ENCODE results near the gene LCA5.
"Not testable (repeated sequence)": the region's sequence is repeated elsewhere in the genome, so short reads cannot be mapped to it uniquely, and the experiment has no call there.

LCA5 gene

GRCh38 chr6:79467716-79468115 is 69.5 kb downstream of the LCA5 start:
- no peak for DNase-seq (ENCODE audit: low read depth, low spot score)

DNA sequence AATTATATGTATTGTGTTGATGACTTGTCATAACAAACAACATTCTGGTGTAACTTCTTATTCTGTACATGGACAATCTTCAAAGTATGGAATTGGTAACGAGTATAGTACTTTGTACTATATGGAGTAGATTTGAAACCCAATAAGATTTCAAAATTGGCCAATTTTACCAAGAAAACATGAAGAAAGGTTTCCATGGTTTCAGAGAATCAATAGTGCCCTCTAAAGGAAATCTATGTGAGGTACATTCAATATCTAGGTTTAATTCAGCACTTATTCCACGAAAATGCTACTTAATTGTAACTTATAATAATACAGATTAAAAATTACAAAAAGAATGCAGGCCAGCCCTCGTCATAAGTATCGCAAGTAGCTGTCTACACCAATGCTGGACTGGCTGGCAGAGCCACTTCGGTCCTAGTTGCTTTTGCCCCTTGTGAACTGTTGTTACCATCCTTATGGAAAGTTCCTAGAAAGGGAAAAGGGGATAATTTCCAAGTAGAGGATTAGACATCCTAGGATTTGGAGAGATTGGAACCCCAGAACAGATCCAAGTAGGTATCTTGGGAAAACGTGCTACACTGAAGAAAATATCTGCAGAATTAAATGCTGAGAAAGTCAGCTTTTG is 70.9 kb downstream of the LCA5 start:
- no peak for DNase-seq (ENCODE audit: low read depth, low spot score)

GRCh38 chr6:79465381-79465780 is 71.8 kb downstream of the LCA5 start:
- DNase-seq (ENCODE audit: low read depth, low spot score) = no peak

DNA sequence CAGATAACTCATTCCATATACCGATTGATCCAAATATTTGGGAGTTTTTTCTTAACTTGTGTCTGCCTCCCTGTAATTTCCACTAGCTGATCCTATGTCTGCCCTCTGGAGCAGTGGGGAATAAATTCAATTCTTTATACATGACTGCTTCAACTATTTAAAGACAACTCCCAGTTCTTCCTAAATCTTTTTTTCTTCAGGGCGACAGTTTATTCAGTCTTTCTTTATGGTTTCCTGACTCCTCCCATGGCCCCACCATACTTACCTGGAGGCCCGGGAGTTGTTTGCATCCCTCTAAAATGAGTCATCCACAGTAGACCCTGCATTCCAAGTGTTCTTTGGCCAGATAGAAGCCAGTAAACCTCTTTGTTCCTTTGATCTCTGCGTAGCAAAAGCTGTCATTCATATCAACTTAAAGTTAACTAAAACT is 73.6 kb downstream of the LCA5 start:
- DNase-seq (ENCODE audit: low read depth, low spot score) = no peak

- DNase-seq (ENCODE audit: low read depth, low spot score) = no peak
These were observed 76.0 kb downstream of the LCA5 start for GRCh38 chr6:79461205-79461604.

DNA sequence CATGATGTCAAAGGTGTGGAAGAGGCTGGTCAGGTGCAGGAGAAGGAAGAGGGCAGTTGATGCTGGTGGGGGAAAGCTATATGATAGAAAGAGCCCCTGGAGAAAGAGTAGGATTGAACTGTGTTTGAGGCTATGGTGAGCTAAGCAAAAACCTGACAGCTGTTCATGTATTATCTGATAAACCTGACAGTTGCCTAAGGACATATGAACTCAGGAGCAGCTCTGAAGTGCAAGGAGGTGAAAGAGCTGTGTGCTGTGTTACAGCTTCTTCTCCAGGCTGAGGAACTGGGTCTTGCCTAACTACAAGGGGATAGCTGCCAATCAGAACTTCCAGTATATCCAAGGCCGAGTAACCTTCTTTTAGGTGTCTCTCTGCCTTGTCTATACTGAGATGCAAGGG is 81.8 kb downstream of the LCA5 start:
- DNase-seq (ENCODE audit: low read depth, low spot score) = no peak

DNA sequence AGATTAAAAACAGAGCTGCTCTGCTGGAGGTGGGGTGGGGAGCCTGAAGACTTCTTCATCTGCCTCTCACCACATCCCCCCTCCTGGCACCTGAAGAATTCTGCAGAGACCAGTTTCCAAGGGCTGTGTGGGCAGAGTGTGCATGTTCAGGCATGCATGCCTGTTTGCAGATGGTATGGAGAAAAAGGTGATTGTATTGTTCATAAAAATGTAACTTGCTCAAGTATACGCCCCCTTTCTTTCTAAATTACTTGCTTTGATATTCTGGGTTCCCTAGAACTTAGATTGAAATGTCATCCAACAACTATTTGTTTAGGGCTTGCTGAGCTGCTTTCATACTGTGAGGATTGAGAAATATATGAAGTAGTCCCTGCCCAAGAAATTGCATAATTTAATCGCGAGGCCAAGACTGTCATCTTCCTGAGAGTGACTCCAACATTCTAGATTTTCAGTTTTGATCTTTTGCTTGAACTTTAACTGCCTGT is 83.6 kb downstream of the LCA5 start:
- DNase-seq (ENCODE audit: low read depth, low spot score) = no peak

GRCh38 chr6:79450984-79451383 is 86.2 kb downstream of the LCA5 start:
- DNase-seq (ENCODE audit: low read depth, low spot score) = no peak

GRCh38 chr6:79446006-79446405 is 91.2 kb downstream of the LCA5 start:
- DNase-seq (ENCODE audit: low read depth, low spot score) = no peak

DNA sequence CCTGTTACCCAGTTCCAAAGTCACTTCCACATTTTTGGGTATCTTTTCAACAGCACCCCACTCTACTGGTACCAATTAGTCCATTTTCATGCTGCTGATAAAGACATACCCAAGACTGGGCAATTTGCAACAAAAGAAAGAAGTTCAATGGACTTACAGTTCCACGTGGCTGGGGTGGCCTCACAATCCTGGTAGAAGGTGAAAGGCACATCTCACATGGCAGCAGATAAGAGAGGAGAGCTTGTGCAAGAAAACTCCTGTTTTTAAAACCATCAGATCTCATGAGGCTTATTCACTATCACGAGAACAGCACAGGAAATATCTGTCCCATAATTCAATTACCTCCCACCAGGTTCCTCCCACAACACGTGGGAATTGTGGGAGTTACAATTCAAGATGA is 93.4 kb downstream of the LCA5 start:
- DNase-seq (ENCODE audit: low read depth, low spot score) = not testable (repeated sequence)

- DNase-seq (ENCODE audit: low read depth, low spot score) = no peak
These were observed 96.0 kb downstream of the LCA5 start for GRCh38 chr6:79441192-79441591.

DNA sequence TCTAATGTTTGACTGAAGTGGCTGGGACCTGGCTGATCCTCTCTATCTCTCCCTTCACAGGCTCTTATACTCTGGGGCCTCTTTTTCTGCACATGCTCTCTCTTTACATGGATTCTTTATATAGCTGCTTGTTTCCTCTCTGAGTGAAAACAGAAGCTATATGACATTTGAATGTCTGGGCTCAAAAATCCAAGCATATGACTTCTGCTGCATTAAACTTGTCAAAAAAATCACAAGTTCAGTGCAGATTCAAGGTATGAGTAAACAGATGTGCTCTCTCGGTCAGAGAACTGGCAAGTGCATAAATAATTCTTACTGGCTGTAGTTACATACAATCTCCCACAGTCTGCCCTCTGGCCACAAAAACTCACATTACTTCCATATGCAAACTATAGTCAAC is 96.6 kb downstream of the LCA5 start:
- no peak for DNase-seq (ENCODE audit: low read depth, low spot score)

DNA sequence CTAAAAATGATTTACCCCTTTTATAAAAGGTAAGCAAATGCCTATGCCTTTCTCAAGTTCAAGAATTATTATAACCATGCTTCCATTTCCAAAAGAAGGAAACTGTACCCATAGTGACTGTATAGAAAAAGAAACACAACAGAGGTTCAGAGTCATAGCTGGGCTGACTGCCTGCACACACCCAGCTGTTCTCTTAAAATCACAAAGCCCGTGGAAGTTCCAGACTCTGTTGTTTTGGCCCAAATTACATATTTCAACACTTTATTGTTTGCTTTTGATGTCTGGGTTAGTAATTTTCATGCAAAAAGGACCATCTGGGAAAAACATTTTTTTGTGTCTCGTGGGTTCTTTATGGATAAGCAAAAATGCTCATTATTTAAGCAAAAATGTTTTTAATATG is 99.2 kb downstream of the LCA5 start:
- DNase-seq (ENCODE audit: low read depth, low spot score) = no peak

DNA sequence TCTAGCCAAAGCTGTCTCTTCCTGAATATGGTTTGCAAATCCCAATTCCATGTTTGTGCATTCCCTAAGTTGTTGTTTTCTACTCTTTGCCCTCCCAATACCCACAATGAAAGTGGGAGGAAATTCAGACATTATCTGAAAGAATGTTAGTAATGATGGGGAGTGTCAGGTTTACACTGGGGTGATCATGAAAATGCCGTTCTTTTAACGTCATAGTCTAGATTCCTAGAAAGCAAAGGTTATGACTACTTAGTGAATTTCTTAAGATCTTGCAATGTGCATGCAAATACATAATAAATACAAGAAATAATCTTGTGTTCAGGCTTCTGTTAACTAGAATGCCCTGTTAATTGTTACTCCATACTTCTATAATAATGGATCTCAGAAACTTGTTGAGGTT is 101.0 kb downstream of the LCA5 start:
- no peak for DNase-seq (ENCODE audit: low read depth, low spot score)

DNA sequence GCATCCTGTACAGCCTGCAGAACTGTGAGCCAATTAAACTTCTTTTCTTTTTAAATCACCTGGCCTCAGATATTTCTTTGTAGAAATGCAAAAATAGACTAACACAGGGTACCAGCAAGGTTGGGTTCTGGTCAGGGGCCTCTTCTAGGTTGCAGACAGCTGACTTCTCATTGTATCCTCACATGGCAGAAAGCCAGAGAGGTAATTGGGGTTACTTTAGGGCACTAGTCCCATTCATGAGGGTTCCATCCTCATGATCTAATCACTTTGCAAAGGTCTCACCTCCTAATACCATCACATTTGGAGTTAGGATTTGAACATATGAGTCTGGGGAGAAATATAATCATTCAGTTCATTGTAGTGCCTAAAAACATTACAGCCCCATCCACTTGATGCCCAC is 101.5 kb downstream of the LCA5 start:
- DNase-seq (ENCODE audit: low read depth, low spot score) = no peak
